Body of pancreas (tissue), 4 donors: ENCODE measurements around the gene SPATA17. TPM values are rescaled to one million over a fixed set of nuclear protein-coding genes. Genes with fewer than 3 reads are reported as not detected.
"Not testable (repeated sequence)": the region's sequence is repeated elsewhere in the genome, so short reads cannot be mapped to it uniquely, and the experiment has no call there.

Experiments used
- ATAC-seq: fragments of 150-250 bp; one replicate; pipeline ENCODE4 v1.9.1; 2016
- DNase-seq, 4 donors: peaks; one replicate each; pipeline ENCODE4 v3.0.0-alpha.2; 2019
- H3K27ac ChIP-seq, 4 donors: fragments of 200-600 bp; sonication (generic); 1 replicate in 3 of 4; 2 replicates in 1 of 4; pipeline versions ENCODE4 v1.5.1 to v1.6.1; 2016 to 2019; ENCODE audit warnings: mild to moderate bottlenecking in 1 of 4, mixed read lengths in 1 of 4, moderate library complexity in 1 of 4
- H3K27me3 ChIP-seq, 2 donors: fragments of 200-600 bp; sonication (generic); one replicate each; pipeline ENCODE4 v1.6.0; 2016; ENCODE audit warnings: mild to moderate bottlenecking in 1 of 2
- H3K36me3 ChIP-seq, 2 donors: fragments of 200-600 bp; sonication (generic); replicated peaks in 1 of 2; 2 replicates each; pipeline ENCODE4 v1.5.1; 2016; ENCODE audit warnings: low read depth in 2 of 2; ENCODE audit not compliant: insufficient read depth in 1 of 2
- H3K4me1 ChIP-seq: fragments of 200-600 bp; sonication (generic); one replicate; pipeline ENCODE4 v1.6.0; 2016
- H3K4me3 ChIP-seq, 2 donors: fragments of 200-600 bp; sonication (generic); 1 replicate in 1 of 2; 2 replicates in 1 of 2; pipeline ENCODE4 v1.5.1; 2016 to 2019
- H3K9me3 ChIP-seq, 3 donors: fragments of 200-600 bp; sonication (generic); 1 replicate in 2 of 3; 2 replicates in 1 of 3; pipeline ENCODE4 v1.5.1; 2016
- CTCF ChIP-seq, 7 experiments: fragments of 450-650 bp in 4 of 7; fragments of 200-600 bp in 3 of 7; sonication (generic) in 3 of 7; IDR thresholded peaks; one replicate each; pipeline ENCODE4 v1.5.1; 2016 to 2019; ENCODE audit warnings: antibody characterized with exemption in 7 of 7
- POLR2A ChIP-seq, 3 donors: fragments of 450-650 bp; IDR thresholded peaks; one replicate each; pipeline ENCODE4 v1.6.1; 2016; ENCODE audit warnings: antibody characterized with exemption in 3 of 3, mild to moderate bottlenecking in 2 of 3
- WGBS, 2 donors: methylation state at CpG; one replicate each; pipeline ENCODE4 v1.1.5; 2017; 5-methylcytosine and 5-hydroxymethylcytosine counted together
- intact Hi-C: fragments of 100-400 bp; cut with DNase I; formaldehyde crosslinking; loops from one replicate; pipeline ENCODE4 v1.15.1; 2023
- total RNA-seq, 2 donors: library from RNA; depleted of rRNA; stranded (reverse); fragments of >200 nt; gene quantifications; one replicate each; pipeline ENCODE4 v1.1.0, GENCODE V29; 2016

SPATA17 gene
- total RNA-seq, 2 donors from 2014 or later, result 0.52 to 2.6 TPM

- H3K4me3 ChIP-seq, result no peak overlapping the region
- 60 to 76% methylated on average over 2 to 4 of the region's 4 CpGs for WGBS, 2 donors
- H3K27ac ChIP-seq, result no peak overlapping the region
- H3K4me1 ChIP-seq, result no peaks in the 10 kb centered on the region
- intact Hi-C loops, result no loop called here
- no peaks in the 10 kb centered on the region for H3K36me3 ChIP-seq
- no peaks in the 10 kb centered on the region for H3K27me3 ChIP-seq
- no peaks in the 10 kb centered on the region for H3K9me3 ChIP-seq
- ATAC-seq, result no peak
- DNase-seq, result no peak
- TF ChIP-seq POLR2A (IDR thresholded peaks at IDR 0.05) (no peak), CTCF (IDR thresholded peaks at IDR 0.05) (no peak)
These were observed 43.0 kb downstream of the SPATA17 start for GRCh38 chr1:217674028-217674729.

GRCh38 chr1:217681806-217682205 is 50.7 kb downstream of the SPATA17 start:
- Histone ChIP-seq H3K27ac (no peak overlapping the region), H3K27me3 (no peaks in the 10 kb centered on the region), H3K9me3 (no peaks in the 10 kb centered on the region), H3K36me3 (no peaks in the 10 kb centered on the region), H3K4me1 (no peaks in the 10 kb centered on the region), H3K4me3 (no peak overlapping the region)
- 77 to 82% methylated on average over 5 of the region's 5 CpGs for WGBS, 2 donors
- intact Hi-C loops, result no loop called here
- DNase-seq (no peak), ATAC-seq (no peak)
- TF ChIP-seq CTCF (IDR thresholded peaks at IDR 0.05) (no peak), POLR2A (IDR thresholded peaks at IDR 0.05) (no peak)

- H3K9me3 ChIP-seq, result no peaks in the 10 kb centered on the region
- no peaks in the 10 kb centered on the region for H3K36me3 ChIP-seq
- TF ChIP-seq POLR2A (IDR thresholded peaks at IDR 0.05) (no peak), CTCF (IDR thresholded peaks at IDR 0.05) (no peak)
- DNase-seq, result no peak
- H3K4me3 ChIP-seq, result no peak overlapping the region
- no peak overlapping the region for H3K27ac ChIP-seq
- WGBS, 2 donors, result 73 to 76% methylated on average over 4 of the region's 4 CpGs
- no peaks in the 10 kb centered on the region for H3K4me1 ChIP-seq
- ATAC-seq, result no peak
- no peaks in the 10 kb centered on the region for H3K27me3 ChIP-seq
- intact Hi-C loops, result no loop called here
These were observed 56.4 kb downstream of the SPATA17 start for GRCh38 chr1:217687511-217687910.

- 92 to 97% methylated on average over 22 to 23 of the region's 25 CpGs for WGBS, 2 donors
- H3K27me3 ChIP-seq, H3K9me3 ChIP-seq, intact Hi-C loops, DNase-seq, H3K36me3 ChIP-seq, H3K4me1 ChIP-seq, H3K27ac ChIP-seq, ATAC-seq, H3K4me3 ChIP-seq: not testable (repeated sequence)
These were observed 65.0 kb downstream of the SPATA17 start for GRCh38 chr1:217696140-217696539.

- DNase-seq, result no peak
- TF ChIP-seq POLR2A (IDR thresholded peaks at IDR 0.05) (no peak), CTCF (IDR thresholded peaks at IDR 0.05) (no peak)
- H3K4me1 ChIP-seq, result no peaks in the 10 kb centered on the region
- 90 to 93% methylated on average over 6 of the region's 6 CpGs for WGBS, 2 donors
- no peak overlapping the region for H3K27ac ChIP-seq
- no peaks in the 10 kb centered on the region for H3K9me3 ChIP-seq
- no peak for ATAC-seq
- no peaks in the 10 kb centered on the region for H3K27me3 ChIP-seq
- no peak overlapping the region for H3K4me3 ChIP-seq
- no peaks in the 10 kb centered on the region for H3K36me3 ChIP-seq
- intact Hi-C loops, result no loop called here
These were observed 72.2 kb downstream of the SPATA17 start for GRCh38 chr1:217703326-217703725.
